ENCODE results near the gene SETBP1. TPM values are rescaled to one million over a fixed set of nuclear protein-coding genes. Genes with fewer than 3 reads are reported as not detected.

Gene SETBP1
- total and polyA plus RNA-seq, 2 of the 4 experiments (the other 2 are of a cell fraction): 0.19 to 0.36 TPM

DNA sequence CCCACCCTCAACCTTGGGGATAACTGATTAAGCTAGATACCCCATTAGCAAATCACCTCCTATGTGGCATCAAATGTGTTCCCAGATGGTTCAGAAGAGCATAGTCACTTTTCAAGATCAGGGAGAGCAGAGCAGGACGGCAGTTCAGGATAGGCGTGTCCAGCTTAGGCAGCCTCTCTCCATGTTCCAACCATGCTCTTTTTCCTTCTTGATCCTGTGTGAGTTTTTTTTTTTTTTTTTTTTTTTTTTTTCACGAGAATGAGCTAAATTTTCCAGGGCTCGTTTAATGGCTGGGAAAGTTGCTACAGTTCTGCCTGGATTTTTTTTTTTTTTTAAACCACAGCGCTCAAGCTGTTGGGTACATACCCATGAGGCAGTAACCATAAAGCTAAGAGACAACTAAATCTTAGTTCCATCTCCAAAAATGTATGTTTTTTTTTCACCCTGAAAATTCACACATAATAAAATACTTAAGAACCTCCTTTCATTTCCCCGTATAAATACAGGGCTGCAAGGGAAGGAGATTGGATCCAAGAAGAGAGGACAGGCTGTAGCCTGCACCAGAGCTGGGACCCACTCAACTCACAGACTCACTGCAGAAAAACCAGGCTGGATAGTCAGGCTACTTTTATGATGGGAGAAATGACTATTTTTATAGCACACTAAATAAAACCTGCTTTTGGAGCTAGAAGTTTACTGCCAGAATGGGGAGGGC is 244.3 kb downstream of the SETBP1 start:
- Histone ChIP-seq H3K14ac (replicated peaks; ENCODE audit: low read depth, low read length) (no peak overlapping the region), H2BK15ac (ENCODE audit: low read depth, low read length) (no peak overlapping the region), H3K9ac (ENCODE audit: low read depth, low read length) (no peak overlapping the region), H4K5ac (ENCODE audit: low read depth, low read length) (no peak overlapping the region), H3K4me1 (ENCODE audit: control insufficient read depth, insufficient read depth, low read length) (no peaks in the 10 kb centered on the region), H4K20me1 (ENCODE audit: insufficient read depth, low read length) (no peaks in the 10 kb centered on the region), H3K4me3 (ENCODE audit: insufficient read depth, low read depth, low read length) (no peak overlapping the region), H3K27me3 (ENCODE audit: control insufficient read depth, insufficient read depth, low read length) (no peaks in the 10 kb centered on the region), H3K36me3 (ENCODE audit: control insufficient read depth, insufficient read depth, low read length) (no peaks in the 10 kb centered on the region), H2AFZ (replicated peaks; ENCODE audit: low read length, poor library complexity) (no peak overlapping the region), H3K23ac (ENCODE audit: low read depth, low read length) (no peak overlapping the region), H4K8ac (ENCODE audit: low read depth in 2 of 2, low read length in 2 of 2) (no peak overlapping the region), H2BK120ac (ENCODE audit: low read depth, low read length) (no peak overlapping the region), H3K9me3 (ENCODE audit: control insufficient read depth, insufficient read depth, low read length) (no peaks in the 10 kb centered on the region), H2BK5ac (ENCODE audit: low read depth, low read length, poor library complexity, severe bottlenecking) (no peak overlapping the region), H3K27ac (ENCODE audit: insufficient read depth, low read length) (no peak overlapping the region), H3K4me2 (ENCODE audit: low read depth, low read length) (no peak overlapping the region), H3K18ac (ENCODE audit: low read depth, low read length) (no peak overlapping the region), H2BK20ac (ENCODE audit: low read depth, low read length) (no peak overlapping the region), H3K4ac (ENCODE audit: low read depth, low read length) (no peak overlapping the region), H2AK5ac (ENCODE audit: low read depth, low read length) (no peak overlapping the region), H4K91ac (ENCODE audit: insufficient read depth, low read depth, low read length) (no peak overlapping the region), H3K79me1 (ENCODE audit: low read depth in 1 of 2, low read length in 2 of 2) (no peaks in the 10 kb centered on the region), H3K9me1 (ENCODE audit: insufficient read depth, low read length) (no peaks in the 10 kb centered on the region; the same call in 1 of the 2 replicates), H2AK9ac (replicated peaks; ENCODE audit: low read depth, low read length, poor library complexity) (no peak overlapping the region), H3K56ac (ENCODE audit: extremely low read depth, insufficient read depth, low read length) (no peak overlapping the region)
- CTCF ChIA-PET: interaction anchor here (0.6 kb wide), 2 partner anchors 15 to 197 kb away, joined by 3 to 6 read pairs; no protein-coding TSS in a partner anchor
- in situ Hi-C loops (cut with MboI; ENCODE audit: low sequenced_read_pairs) (no loop called here), intact Hi-C loops (cut with micrococcal nuclease) (no loop called here), dilution Hi-C loops (cut with HindIII; ENCODE audit: low sequenced_read_pairs, unreplicated experiment) (no loop called here)
- no peak for TF ChIP-seq MAZ (IDR thresholded peaks at IDR 0.05; ENCODE audit: borderline replicate concordance, low read depth, low read length)
- DNase-seq (no peak), ATAC-seq (ENCODE audit: low read depth) (no peak)
- BruUV-seq (replicated peaks): no TSS peak
- POLR2A ChIA-PET (ENCODE audit: unreplicated experiment): no interaction called here
- WGBS, 2 experiments (ENCODE audit: extremely low coverage in 2 of 2, insufficient read length in 1 of 2): no CpG with 5 or more reads among the region's 6 CpGs

All from IMR-90 (cell line).